CD4-positive, alpha-beta T cell treated with Interleukin-4 for 1 hour (primary cell): ENCODE measurements around the gene TRAM2.
A peak's percentile ranks its signal among the peaks of the same experiment; 100 is the strongest.

ENCODE experiments used
- DNase-seq, 2 donors: peaks; one replicate each; pipeline ENCODE4 v3.0.0-alpha.2; 2020 to 2022

Gene TRAM2

GRCh38 chr6:52577022-52577777 is at the start of gene TRAM2:
TSS of gene TRAM2 (minus strand) at chr6:52577060. CDS start at chr6:52576915, 145 bp downstream.
- peak; percentile 76 to 80 for DNase-seq

DNA sequence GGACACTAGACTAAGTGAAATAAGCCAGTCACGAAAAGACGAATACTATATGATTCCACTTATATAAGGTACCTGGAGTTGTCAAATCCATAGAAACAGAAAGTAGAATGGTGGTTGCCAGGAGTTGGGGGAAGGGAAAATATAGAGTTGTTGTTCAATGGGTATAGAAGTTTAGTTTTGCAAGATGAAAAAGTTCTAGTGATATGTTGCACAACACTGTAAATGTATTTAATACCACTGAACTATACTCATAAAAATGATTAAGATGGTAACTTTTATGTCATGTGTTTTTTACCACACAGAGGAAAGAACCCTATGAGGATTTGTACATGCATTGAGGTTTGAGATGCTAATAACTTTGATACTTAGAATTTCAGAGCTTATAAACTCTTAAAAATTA is 46.0 kb upstream of the TRAM2 start:
- no peak for DNase-seq

DNA sequence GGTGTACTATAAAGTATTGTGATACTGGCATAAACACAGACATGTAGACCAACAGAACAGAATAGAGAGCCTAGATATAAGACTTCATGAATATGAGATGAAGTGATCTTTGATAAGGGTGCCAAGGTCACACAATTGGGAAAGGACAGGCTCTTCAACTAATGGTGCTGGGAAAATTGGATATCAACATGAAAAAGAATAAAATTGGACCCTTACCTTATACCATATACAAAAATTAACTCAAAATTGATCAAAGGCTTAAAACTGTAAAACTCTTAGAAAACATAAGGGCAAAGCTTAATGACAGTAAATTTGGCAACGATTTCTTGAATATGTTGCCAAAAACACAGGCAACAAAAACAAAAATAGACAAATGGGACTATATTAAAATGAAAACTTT is 44.8 kb upstream of the TRAM2 start:
- no peak for DNase-seq

GRCh38 chr6:52620906-52621190 is 44.0 kb upstream of the TRAM2 start:
- no peak for DNase-seq

DNA sequence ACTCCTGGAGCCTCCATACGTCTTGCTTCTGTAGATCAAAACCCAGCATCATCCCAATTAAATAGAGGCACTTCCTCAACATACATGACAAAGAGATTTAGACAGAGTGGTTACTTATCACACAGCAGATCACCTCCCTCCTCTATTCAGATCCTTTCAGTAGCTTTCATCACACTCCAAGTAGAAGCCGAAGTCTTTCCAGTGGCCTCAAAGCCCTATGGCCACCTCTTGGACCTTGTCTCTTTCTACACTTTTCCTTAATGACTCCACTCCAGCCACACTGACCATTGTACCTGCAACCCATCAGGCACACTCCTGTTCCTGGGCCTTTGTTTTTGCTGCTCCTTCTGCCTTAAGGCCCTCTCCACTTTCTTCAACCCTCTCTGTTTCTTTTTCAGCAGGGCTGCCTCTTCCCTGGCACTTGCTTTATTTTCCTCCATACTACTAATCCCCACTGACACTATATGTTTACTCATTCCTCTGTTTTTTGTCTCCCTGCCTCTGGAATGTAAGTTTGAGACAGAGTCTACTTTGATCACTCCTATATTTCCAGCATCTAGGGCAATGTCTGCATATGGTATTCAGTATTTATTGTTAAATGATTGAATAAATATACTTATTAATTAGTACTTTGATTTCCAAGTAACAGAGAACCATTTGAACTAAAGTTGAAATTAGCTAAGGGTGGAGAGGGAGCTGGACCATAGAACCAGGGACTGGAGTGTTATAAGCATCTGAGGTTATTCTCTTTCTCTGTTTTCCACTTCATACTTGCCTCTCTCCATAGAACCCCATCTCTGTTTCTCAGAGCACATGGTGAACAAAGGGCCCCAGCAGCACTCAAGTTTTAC is 43.4 kb upstream of the TRAM2 start:
- DNase-seq: no peak

- no peak for DNase-seq
These were observed 40.2 kb upstream of the TRAM2 start for GRCh38 chr6:52617087-52617486.

DNA sequence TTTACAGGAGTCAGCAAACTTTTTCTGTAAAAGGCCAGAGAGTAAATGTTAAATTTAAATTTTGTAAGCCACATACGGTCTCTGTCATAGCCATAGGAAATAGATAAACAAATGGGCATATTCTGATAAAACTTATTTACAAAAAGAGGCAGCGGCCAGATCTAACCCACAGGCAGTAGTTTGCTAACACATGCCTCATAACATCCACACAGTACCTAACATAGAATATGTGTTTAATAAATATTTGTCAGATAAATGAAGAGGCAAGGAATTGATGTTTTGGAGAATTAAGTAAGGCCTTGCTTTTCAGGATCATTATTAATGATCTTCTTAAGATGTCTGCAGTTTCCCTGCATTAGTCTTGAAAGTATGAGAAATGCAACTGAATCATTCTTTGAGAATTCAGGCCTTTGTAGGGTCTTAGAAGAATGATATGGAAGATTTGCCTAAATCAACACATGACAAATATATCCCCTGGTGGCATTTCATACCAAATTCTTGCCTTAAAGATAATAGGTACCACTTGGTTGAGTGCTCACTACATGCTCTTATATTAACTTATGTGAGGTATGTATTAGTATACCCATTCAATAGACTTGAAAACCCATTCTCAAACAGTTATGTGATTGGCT is 39.3 kb upstream of the TRAM2 start:
- no peak for DNase-seq

DNA sequence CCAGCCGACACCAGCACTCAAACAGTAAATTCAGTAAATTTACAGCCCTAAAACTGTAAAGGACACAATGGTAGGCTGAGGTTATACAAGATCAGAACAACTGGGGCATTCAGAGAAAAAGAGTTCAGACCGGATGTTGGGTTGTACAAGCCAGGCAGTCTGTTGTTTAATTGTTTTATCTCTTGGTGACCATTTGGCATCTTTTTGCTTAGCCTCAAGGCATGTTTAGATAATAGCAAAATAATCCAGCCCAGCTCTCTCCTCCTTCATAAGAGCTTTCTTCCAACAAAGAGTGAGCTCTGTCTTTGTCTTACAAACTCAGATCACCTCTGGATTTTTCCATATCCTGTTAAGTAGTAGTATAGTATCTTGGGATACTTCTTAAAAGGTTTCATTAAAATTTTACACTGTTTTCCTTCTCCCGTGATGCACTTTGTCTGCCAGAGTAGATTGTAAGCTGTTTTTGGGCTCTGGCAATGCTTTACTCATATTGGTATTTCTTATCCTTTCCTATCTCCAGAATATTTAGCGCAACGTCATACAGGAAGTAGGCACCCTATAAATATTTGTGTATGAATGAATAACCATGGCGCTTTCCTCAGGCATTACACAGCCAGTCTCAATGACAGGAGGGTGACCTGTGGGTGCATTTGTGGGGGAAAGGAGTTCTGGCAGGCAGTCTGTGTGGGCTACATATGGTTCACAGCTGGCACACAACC is 35.6 kb upstream of the TRAM2 start:
- no peak for DNase-seq

DNA sequence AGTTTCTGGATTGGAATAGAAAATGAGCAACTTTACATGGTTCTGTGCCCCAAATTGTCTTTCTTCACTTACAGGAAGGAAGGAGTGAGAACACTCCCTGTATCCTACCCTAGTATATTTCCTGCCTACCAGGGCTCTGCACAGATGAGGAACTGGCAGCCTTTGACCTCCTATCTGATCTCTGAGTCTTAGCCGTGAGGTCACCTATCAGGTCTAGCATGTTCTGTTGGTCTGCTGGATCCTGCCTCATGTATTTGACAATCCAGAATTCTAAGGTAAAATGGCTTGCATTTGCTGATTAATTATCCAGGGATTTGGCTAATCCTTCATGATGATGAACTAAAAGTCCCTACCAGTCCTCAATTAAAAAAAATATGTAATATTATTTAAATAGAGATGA is 35.0 kb upstream of the TRAM2 start:
- DNase-seq: no peak

GRCh38 chr6:52610745-52611355 is 34.0 kb upstream of the TRAM2 start:
- DNase-seq: no peak

GRCh38 chr6:52610011-52610410 is 33.2 kb upstream of the TRAM2 start:
- no peak for DNase-seq

DNA sequence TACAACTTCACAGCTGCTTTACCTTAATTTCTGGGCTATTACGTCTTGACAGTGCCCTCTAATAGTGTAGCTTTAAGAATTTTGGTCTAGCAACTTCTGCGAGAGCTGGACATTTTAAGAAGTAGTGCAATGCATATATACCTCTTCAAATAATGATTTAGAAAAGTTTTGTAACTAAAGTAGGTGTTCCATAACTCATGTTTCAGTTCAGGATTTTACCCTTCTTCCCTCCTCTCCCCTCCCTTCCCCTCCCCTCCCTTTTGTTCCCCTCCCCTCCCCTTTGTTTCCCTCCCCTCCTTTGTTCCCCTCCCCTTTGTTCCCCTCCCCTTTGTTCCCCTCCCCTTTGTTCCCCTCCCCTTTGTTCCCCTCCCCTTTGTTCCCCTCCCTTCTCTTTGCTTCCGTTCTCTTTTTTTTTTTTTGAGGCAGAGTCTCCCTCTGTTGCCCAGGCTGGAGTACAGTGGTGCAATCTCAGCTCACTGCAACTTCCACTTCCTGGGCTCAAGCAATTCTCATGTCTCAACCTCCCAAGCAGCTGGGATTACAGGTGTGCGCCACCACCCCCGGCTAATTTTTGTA is 28.8 kb upstream of the TRAM2 start:
- no peak for DNase-seq

DNA sequence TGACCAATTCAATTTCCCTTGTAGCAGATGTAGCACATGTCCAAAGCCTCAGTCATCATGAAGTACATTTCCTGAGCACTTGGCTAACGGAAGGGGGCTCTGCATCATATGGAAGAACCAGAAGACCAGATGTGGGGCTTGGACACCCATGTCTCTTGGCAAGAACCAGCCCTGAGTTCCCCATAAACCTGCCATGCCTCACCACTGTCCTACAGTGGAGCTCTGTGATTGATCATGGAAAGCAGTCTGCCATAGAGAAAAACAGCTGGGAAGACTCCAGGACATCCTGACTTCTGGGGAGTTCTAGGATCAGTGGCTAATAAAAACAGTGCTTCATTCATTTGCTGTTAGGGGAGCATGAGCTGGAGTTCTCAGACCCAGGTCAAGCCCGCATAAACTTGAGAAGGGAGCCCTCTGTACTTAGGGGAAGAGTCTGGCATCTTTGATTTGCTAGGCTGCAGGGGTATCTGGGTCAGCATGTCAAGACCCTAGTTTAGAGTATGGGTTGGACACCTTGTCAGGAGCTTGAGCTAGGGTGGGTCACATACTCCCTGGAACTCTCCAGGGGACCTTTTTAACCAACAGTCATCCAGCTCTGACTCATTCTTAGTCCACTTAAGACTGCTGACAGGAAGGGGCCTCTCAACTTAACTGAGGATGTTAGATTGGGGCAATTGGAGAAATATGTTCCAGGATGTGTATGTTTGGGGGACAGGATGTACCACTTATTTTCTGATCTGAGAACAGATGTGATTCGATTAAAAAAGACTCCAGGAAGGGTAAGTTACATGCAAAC is 26.3 kb upstream of the TRAM2 start:
- DNase-seq: no peak

DNA sequence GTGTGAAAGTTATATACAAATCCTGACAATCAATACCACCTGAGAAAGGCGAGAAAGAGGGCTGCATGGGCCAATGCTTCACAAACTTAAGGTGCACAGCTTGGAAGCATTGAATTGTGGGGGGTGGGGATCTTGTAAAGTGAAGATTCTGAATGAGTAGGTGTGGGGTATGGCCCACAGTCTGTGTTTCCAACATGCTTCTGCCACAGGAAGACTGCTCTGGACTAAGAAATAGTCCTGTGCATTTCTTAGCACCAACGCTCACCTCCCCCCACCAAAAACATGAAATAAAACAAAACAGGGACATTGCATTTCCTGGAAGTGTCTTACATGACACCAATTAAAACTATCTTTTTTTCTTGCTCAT is 21.9 kb upstream of the TRAM2 start:
- DNase-seq: no peak

- DNase-seq: peak; percentile 20 to 23
These were observed 21.4 kb upstream of the TRAM2 start for GRCh38 chr6:52598123-52598823.

DNA sequence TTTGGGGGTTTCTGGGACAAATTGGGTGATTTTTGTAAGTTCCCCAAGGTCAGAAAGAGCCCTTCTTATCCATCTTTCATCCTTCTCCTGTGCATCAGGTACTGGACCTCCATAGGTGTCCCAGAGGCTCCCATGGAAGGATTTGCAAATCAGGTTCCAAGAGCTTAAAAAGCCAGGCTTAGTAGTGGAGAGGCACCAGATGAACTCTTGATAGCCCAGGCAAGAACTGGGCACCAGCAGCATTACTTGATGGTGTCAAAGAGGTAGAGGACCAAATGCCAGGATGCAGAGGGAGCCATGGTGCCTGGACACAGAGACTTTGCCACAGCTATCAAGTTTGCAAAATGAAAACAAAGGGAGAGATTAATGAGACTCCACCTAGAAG is 20.9 kb upstream of the TRAM2 start:
- no peak for DNase-seq

- no peak for DNase-seq
These were observed 19.6 kb upstream of the TRAM2 start for GRCh38 chr6:52596371-52597028.

DNA sequence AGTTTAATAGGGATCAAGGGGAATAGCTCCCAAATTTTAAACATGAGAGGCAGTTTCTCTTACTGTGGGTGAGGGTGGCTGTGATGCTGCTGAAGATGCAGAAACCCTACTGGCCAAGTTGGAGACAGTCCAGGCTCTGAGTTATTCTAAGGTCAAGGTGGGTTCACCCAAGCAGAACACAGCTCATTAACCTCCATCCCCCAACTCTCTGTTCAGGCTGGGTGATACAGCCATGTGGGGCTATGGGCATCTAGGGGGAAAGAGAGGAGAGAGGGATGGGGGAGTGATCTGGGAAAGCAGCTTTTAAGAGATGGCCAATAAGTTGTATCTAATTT is 18.9 kb upstream of the TRAM2 start:
- DNase-seq: no peak

- DNase-seq: no peak
These were observed 18.3 kb upstream of the TRAM2 start for GRCh38 chr6:52595000-52595795.

DNA sequence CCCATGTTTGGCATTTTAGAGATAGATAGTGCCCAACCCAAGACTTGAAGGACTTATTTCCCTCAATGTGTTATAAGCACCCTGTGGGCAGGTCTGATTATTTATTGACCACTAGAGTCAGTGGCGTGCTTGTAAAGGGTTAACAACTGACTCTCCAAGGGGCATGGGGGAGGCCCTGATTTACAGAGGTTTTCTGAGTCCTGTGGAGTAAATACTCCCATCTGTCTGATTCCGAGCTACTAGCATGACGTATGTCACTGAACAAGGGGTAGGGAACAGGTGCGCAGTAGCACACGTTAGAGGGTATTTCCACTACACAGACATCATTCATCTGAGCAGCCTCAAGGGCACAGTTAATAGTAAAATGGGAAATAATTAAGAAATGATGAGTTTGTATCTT is 17.4 kb upstream of the TRAM2 start:
- DNase-seq: no peak
